ENCODE data around the gene STK25. TPM values are rescaled to one million over a fixed set of nuclear protein-coding genes. Genes with fewer than 3 reads are reported as not detected.

STK25 gene
- polyA plus RNA-seq, 1 donor (not counting 4 experiments of a cell fraction or from before 2014, with no cell fraction given), result 242 TPM

- Histone ChIP-seq H3K4me2 (ENCODE audit: control insufficient read depth, extremely low read depth, insufficient read depth, low read depth, low read length) (no peak overlapping the region), H3K79me2 (ENCODE audit: control insufficient read depth, insufficient read depth, low read length) (no peaks in the 10 kb centered on the region), H3K4me1 (ENCODE audit: control insufficient read depth, extremely low read depth, insufficient read depth, low read length) (peaks cover 8% of the 10 kb centered on the region), H4K20me1 (ENCODE audit: control insufficient read depth, extremely low read depth, insufficient read depth, low read length) (no peaks in the 10 kb centered on the region), H3K4me3 (ENCODE audit: control insufficient read depth in 2 of 3, extremely low read depth in 1 of 3, insufficient read depth in 2 of 3, low read depth in 1 of 3, low read length in 3 of 3) (no peak overlapping the region), H3K36me3 (ENCODE audit: control insufficient read depth in 2 of 2, extremely low read depth in 1 of 2, insufficient read depth in 2 of 2, low read length in 2 of 2) (no peaks in the 10 kb centered on the region), H3K9ac (ENCODE audit: control insufficient read depth, extremely low read depth, insufficient read depth, low read length) (no peak overlapping the region), H2AFZ (ENCODE audit: control insufficient read depth, low read length) (no peak overlapping the region), H3K27me3 (ENCODE audit: control insufficient read depth, extremely low read depth, insufficient read depth, low read length) (peaks cover 10% of the 10 kb centered on the region), H3K9me3 (ENCODE audit: control insufficient read depth, low read depth, low read length) (no peaks in the 10 kb centered on the region), H3K27ac (ENCODE audit: control insufficient read depth, insufficient read depth, low read length) (no peak overlapping the region), H3K9me1 (ENCODE audit: control insufficient read depth, extremely low read depth, insufficient read depth, low read length) (no peaks in the 10 kb centered on the region)
- dilution Hi-C loops (cut with MboI; ENCODE audit: extremely low pct_ligation_motif_present, low sequenced_read_pairs), result no loop called here
- no peak for TF ChIP-seq EZH2 (IDR thresholded peaks at IDR 0.05; ENCODE audit: low read length)
- TF ChIP-seq CTCF (optimal IDR thresholded peaks at IDR 0.05 in 1 of 3, IDR thresholded peaks at IDR 0.05 in 1 of 3, conservative IDR thresholded peaks at IDR 0.05 in 1 of 3; ENCODE audit: extremely low read depth in 1 of 3, insufficient read depth in 2 of 3, low read length in 3 of 3), result no peak
- DNase-seq (ENCODE audit: low read depth, low spot score) (no peak), FAIRE-seq (no peak)
These were observed 27.7 kb upstream of the STK25 start for GRCh38 chr2:241535871-241536655.

- DNase-seq (ENCODE audit: low read depth, low spot score), result no peak
- no peak for FAIRE-seq
- Histone ChIP-seq H3K79me2 (ENCODE audit: control insufficient read depth, insufficient read depth, low read length) (no peaks in the 10 kb centered on the region), H3K4me3 (ENCODE audit: control insufficient read depth in 2 of 3, extremely low read depth in 1 of 3, insufficient read depth in 2 of 3, low read depth in 1 of 3, low read length in 3 of 3) (no peak overlapping the region), H3K4me1 (ENCODE audit: control insufficient read depth, extremely low read depth, insufficient read depth, low read length) (peaks cover 3% of the 10 kb centered on the region), H3K9me1 (ENCODE audit: control insufficient read depth, extremely low read depth, insufficient read depth, low read length) (no peaks in the 10 kb centered on the region), H3K36me3 (ENCODE audit: control insufficient read depth in 2 of 2, extremely low read depth in 1 of 2, insufficient read depth in 2 of 2, low read length in 2 of 2) (no peaks in the 10 kb centered on the region), H3K9ac (ENCODE audit: control insufficient read depth, extremely low read depth, insufficient read depth, low read length) (no peak overlapping the region), H3K9me3 (ENCODE audit: control insufficient read depth, low read depth, low read length) (no peaks in the 10 kb centered on the region), H3K4me2 (ENCODE audit: control insufficient read depth, extremely low read depth, insufficient read depth, low read depth, low read length) (no peak overlapping the region), H2AFZ (ENCODE audit: control insufficient read depth, low read length) (no peak overlapping the region), H3K27me3 (ENCODE audit: control insufficient read depth, extremely low read depth, insufficient read depth, low read length) (peaks cover 16% of the 10 kb centered on the region), H4K20me1 (ENCODE audit: control insufficient read depth, extremely low read depth, insufficient read depth, low read length) (no peaks in the 10 kb centered on the region), H3K27ac (ENCODE audit: control insufficient read depth, insufficient read depth, low read length) (no peak overlapping the region)
- no peak for TF ChIP-seq CTCF (optimal IDR thresholded peaks at IDR 0.05 in 1 of 3, IDR thresholded peaks at IDR 0.05 in 1 of 3, conservative IDR thresholded peaks at IDR 0.05 in 1 of 3; ENCODE audit: extremely low read depth in 1 of 3, insufficient read depth in 2 of 3, low read length in 3 of 3)
- no peak for TF ChIP-seq EZH2 (IDR thresholded peaks at IDR 0.05; ENCODE audit: low read length)
- dilution Hi-C loops (cut with MboI; ENCODE audit: extremely low pct_ligation_motif_present, low sequenced_read_pairs), result no loop called here
These were observed 26.5 kb upstream of the STK25 start for GRCh38 chr2:241534701-241535375.

All from keratinocyte (primary cell).